Urothelium cell line (cell line): ENCODE results near the gene GGA2.
A peak's percentile ranks its signal among the peaks of the same experiment; 100 is the strongest.

Experiments
- DNase-seq: peaks from one replicate; pipeline ENCODE4 v3.0.0; 2011; ENCODE audit warnings: low spot score, mixed read lengths
- FAIRE-seq: peaks from 2 replicates; lab custom pipeline; 2011; peaks lifted over from hg19 to GRCh38; lab: Jason Lieb, UNC

GGA2 gene

DNA sequence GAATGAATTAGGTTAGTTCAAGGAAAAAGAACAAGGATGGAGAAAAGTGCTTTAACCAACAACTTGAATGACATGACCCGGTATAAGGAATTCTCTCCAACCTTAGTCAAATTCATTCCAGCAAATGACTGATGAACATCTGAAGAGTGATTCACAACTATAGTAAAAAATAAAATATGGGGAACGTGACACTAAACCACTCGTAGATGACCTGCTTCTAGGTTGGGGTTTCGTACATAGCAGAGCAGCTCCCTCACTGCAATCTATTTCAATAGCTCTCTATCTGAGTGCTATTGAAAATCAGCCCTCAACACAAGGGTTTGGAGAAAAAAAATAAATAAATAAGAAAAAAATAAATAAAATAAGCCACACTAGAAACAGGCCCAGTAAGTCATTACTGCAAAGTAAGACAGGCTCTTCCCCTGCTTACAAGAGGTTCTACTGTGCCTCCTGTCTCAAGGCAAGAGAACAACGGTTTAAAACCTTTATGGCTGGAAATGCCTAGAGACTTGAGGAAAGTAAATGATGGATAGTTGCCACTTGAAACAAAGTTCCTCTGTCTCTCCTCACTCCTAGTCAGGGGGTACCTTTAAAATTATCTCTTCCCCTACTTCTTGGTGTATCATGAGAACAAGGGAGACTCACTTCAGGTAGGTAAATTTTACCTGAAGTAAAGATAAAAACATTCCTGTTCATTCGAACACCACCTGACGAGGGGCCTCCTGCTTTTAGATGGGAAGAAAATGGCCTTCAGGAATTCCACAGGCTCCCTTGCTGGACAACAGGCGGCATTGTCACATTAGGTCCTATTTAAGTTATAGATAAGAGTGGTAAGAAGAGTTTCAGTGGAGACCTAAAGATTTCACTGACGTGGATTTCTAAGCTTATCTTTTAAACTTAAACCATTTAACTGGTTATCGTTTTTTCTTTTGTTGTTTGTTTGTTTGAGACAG lies 77.8 kb downstream of the GGA2 start:
- FAIRE-seq (no peak), DNase-seq (no peak)

DNA sequence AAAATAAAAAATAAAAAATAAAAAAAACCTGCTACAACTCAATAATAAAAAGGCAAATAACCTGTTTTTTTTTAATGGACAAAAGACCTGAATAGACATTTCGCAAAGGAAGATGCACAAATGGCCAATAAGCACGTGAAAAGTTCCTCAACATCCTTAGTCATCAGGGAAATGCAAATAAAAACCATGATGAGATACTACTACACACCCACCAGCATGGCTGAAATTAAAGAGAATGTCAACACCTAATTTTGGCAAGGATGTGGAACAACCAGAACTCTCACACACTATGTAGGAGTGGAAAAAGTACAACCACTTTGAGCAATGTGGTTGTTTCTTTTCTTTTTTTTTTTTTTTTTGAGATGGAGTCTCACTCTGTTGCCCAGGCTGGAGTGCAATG lies 81.9 kb downstream of the GGA2 start:
- DNase-seq (no peak), FAIRE-seq (no peak)

DNA sequence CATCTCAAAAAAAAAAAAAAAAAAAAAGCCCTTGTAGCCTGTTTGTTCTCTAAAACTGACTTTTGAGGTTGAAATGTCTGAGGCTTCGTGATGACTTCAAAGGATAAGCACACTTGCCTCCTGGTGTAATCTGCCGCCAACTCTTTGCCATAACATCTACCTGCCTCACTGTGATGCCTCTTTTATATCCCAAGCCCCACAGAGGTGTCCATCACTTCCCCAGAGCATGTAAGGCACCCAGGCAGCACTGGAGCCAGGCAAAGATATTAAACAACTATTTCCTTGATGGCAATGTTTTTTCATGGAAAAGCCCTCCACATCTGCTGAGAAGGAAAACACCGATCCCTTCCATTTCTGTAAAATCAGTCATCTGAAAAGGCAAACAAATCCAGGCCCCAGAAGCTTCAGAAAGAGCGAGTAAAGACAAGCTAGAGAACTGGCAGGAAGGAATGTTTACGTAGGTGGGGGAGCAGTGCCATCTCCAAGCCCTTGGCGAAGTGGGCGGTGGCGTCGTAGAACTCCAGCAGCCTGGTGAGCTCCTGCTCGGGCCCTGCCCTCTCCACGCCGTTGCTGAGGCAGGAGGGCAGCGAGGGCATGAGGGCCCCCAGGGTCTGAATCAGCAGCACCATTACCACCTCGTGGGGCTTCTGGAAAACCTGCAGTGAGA lies 85.9 kb downstream of the GGA2 start:
- FAIRE-seq (no peak), DNase-seq (no peak)

DNA sequence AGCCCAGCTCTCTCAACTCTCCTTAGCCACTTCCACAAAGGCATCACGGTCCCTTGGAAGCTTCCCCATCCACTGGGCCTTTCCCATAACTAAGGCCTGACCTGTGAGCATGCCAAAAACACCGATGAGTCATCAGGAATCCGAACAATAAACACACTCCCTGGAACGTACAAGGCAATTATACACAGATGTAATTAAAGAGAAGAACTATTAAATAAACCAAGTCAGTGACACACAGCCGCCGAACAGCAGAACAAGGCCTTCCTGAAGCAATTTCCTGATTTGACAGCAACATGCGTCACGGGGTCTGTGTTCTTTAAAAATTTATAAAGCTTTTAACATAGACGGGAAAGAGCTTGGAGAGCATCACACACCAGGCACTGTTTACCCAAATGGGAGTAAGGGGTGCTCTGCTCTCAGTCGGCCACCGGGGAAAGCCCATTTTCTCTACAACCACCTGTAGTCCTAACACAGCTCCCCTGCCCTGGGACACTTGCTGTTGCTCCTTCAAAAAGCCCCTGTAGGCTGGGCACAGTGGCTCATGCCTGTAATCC lies 86.7 kb downstream of the GGA2 start:
- no peak for FAIRE-seq

DNA sequence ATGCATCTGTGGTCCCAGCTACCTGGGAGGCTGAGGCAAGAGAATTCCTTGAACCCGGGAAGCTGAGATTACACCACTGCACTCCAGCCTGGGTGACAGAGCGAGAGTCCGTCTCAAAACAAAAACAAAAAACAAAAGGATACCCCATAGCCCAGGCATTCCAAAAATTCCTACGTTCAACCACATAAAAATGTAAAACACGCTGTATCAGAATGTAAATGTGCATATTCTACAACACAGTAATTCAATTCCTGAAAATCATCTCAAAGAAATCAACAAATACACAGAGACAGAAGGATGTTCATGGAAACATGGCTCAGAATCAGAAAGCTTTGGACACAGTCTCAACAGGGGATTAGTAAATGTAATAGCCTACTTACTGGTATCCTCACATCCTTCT lies 90.3 kb downstream of the GGA2 start:
- DNase-seq (no peak), FAIRE-seq (no peak)

More for the DNA sequence above, 86.7 kb downstream of the GGA2 start:
- DNase-seq, result peak; percentile 70

DNA sequence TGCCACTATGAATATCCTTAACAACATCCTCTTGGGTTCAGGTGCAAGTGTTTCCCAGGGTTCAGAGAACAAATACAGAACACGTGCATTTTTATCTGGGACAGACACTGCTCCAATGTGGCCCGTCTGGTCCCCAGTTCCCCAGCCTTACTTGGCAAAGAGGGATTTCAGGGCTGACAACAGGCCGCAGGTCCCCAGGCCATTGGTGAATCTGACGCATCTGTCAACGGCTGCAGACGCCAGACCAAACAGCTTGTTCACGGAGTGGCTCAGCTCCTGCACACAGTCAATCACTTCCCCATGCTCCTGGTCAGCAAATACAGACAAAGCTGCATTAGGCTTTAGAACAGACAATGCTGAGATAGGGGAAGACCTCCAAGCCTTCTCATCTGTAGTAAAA lies 93.5 kb downstream of the GGA2 start:
- FAIRE-seq, result no peak
- DNase-seq, result no peak

DNA sequence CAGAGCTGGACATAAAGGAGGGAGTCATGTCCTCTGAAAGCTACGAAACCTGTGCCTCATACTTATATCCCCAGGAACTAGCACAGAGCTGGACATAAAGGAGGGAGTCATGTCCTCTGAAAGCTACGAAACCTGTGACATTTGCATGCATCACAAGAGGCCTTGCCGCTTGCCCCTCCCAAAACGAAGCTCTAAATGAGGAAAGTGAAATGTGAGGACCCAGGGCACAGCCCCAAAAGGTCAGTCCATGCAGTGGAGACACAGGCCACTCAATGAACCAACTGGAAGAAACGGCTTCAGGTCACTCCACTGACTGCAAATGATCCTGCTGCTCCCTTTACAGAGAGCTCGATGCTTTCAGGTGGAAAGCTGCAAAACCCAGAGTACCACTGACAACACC lies 95.6 kb downstream of the GGA2 start:
- no peak for FAIRE-seq
- DNase-seq, result no peak
